Stimulated activated CD8-positive, alpha-beta memory T cell treated with anti-CD3 and anti-CD28 coated beads, Interleukin-15, amount 100 ng/mL, for 48 hours (primary cell): Measurements from ENCODE around the gene VAMP8.
"Not testable (repeated sequence)": the region's sequence is repeated elsewhere in the genome, so short reads cannot be mapped to it uniquely, and the experiment has no call there.

ENCODE experiments used
- DNase-seq, 2 donors: peaks; one replicate each; pipeline ENCODE4 v3.0.0-alpha.2; 2020; ENCODE audit warnings: low read depth in 2 of 2

VAMP8 gene

GRCh38 chr2:85579266-85579935 lies 2.0 kb downstream of the VAMP8 start:
- no peak for DNase-seq

DNA sequence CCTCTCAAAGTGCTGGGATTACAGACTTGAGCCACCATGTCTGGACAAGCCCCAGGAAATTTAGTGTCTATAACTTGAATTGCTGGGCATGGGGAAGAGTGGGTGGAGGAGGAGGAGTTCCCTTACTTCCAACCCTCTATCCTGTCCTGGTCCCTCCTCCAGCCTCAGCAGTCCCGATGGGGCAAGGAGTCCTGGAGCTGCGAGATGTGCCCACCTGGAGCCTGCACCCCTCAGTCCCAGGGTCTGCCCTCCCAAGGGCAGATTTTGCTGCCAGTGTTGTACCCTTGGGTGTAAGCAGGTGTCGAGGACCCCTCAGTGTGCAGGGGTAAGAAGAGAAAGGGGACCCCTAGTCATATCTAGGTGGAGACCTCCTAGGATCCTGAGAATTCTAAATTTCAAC lies 2.8 kb downstream of the VAMP8 start:
- DNase-seq = no peak

GRCh38 chr2:85582492-85582891 lies 5.1 kb downstream of the VAMP8 start:
- no peak for DNase-seq

DNA sequence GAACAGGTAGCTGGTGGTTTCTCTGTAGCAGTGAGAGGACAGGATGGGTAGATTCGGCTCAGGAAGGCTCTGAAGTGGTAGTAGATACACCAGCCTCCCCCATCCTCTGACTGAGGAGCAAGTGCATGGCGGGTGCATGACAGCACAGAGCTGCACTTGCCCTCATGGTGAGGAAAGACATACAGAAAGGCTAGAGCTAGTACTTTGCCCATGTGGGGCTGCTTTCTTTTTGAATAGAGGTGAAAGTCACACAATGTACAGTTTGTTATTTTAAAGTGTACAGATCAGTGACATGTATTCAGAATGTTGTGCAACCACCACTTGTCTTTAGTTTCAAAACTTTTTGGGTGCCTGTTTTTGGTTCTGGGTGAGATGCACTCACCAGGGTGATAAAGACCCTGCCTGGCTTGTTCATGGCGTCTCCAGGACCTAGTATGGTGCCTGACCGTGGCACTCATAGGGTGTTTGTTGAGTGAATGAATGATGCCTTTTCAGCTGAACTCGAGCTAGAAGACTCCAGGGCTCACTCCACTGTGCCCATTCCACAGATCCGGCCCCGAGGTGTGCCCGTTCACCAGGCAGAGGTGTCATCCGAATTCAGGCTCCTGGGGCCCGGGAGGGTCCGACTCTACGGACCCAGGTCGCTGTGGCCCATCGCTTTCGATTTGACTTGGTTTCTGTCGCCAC lies 6.4 kb downstream of the VAMP8 start:
- DNase-seq = no peak

DNA sequence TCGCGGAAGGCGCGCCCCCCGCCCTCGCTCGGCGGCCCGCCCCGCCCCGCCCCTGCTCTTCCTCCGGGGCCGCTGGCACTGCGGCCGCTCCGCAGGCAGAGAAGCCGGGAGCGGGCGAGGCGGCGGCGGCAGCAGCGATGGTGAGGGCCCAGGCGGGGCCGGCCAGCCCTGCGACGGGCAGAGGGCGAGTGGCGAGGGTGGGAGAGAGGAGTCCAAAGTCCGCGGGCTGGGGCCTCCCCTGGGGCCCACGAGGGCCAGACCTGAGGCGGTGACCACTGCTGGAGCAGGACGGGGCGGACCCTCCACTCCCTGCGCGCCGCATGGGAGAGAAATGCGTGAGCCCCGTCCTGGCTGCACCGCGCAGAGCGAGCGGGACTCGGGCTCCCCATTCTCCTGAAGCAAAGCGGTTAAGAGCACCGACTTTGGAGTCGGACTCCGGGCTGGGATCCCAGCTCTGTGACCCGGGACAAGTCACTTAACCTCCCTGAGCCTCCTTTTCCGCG lies 7.0 kb downstream of the VAMP8 start, which contains the start of gene VAMP5:
VAMP5 (plus strand) TSS at position 78 of the 503 bp plus-strand sequence; CDS start at position 138, 60 bp downstream.
- DNase-seq = no peak

GRCh38 chr2:85584857-85585780 lies 7.7 kb downstream of the VAMP8 start:
- DNase-seq = no peak

GRCh38 chr2:85585781-85586105 lies 8.4 kb downstream of the VAMP8 start:
- no peak for DNase-seq

GRCh38 chr2:85588236-85588635 lies 10.8 kb downstream of the VAMP8 start:
- DNase-seq = no peak

GRCh38 chr2:85588645-85589044 lies 11.3 kb downstream of the VAMP8 start:
- no peak for DNase-seq

- DNase-seq = no peak
Measured at GRCh38 chr2:85589181-85589580, 11.8 kb downstream of the VAMP8 start.

DNA sequence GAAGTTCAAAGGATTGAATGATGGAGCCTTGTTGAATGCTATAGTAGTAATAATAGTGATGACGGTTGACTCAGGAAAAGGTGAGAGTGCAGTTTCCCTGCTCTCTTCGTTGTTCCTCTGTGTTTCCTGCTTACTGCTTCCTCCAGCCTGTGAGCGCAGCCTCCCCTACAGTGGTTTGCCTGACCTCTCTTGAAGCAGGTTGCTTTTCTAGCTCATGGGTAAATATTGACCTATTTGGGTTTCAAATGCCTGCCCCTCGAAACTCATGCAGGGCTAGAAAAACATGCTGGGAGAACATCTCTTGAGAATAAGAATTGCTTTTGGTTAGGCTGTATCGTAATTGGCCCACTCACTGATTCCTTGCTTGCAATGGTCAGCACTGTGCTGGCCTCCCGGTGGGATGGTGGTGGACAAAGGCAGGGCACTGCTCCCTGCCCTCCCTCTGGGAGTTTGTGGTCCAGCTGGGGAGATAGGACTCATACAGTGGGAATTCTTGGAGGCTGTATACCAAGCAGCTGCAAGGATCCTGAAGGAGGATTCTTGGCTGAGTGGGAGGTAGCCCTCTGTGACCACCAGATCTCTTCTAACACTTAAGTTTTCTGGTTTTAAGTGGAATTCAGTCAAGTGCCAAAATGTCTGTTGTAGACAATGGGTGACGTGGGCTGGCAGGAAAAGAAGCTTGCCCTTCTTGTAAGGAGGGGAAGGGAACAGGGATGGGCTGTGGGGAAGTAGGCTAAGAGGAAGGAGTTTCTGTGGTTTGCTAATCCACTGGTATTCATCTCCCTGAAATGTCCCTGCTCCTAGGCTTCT lies 12.8 kb downstream of the VAMP8 start:
- DNase-seq = no peak

DNA sequence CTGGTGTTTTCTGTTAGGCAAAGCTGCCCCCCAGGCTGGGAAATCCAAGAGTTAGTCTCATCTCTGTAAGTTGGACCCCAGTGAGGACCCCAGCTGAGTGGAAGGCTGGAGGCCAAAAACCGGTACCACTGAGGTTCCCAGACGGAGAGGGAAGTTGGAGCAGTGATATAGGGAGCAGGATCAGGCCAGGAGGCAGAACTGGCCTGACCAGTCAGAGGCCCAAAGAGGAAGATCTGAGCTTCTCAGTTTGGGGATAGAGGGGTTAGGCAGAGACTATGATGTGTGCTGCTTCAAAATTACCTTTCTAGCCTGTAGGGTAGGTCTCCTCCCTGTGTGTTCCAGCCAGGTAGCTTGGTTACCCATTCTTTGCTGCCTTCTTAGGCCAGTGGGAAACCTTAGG lies 13.6 kb downstream of the VAMP8 start:
- no peak for DNase-seq

GRCh38 chr2:85591563-85591962 lies 14.2 kb downstream of the VAMP8 start:
- no peak for DNase-seq

GRCh38 chr2:85592299-85592698 lies 14.9 kb downstream of the VAMP8 start:
- not testable (repeated sequence) for DNase-seq

GRCh38 chr2:85593023-85593422 lies 15.6 kb downstream of the VAMP8 start:
- DNase-seq = no peak

- no peak for DNase-seq
Measured at GRCh38 chr2:85594715-85595300, 17.4 kb downstream of the VAMP8 start.

- DNase-seq = peak; percentile 87
Measured at GRCh38 chr2:85595301-85596025, 18.1 kb downstream of the VAMP8 start, which contains the start of gene RNF181. Gene RNF181, plus strand, starts transcription at chr2:85595745. Its CDS starts 19 bp downstream, at chr2:85595764.

DNA sequence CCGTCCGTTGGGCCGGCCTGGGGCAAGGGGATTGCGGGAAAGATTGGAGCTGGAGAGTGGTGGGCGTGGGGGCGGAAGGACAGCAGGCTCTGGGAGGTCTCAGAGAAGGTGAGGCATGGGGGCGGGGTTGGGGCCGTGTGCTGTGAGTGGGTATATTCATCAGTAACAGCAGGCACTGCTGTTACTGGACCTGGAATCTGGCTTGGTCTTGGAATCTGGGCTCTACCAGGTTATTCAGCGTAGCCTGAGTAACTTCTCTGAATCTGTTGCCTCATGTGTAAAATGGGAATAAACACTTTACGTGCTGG lies 18.6 kb downstream of the VAMP8 start:
- no peak for DNase-seq

DNA sequence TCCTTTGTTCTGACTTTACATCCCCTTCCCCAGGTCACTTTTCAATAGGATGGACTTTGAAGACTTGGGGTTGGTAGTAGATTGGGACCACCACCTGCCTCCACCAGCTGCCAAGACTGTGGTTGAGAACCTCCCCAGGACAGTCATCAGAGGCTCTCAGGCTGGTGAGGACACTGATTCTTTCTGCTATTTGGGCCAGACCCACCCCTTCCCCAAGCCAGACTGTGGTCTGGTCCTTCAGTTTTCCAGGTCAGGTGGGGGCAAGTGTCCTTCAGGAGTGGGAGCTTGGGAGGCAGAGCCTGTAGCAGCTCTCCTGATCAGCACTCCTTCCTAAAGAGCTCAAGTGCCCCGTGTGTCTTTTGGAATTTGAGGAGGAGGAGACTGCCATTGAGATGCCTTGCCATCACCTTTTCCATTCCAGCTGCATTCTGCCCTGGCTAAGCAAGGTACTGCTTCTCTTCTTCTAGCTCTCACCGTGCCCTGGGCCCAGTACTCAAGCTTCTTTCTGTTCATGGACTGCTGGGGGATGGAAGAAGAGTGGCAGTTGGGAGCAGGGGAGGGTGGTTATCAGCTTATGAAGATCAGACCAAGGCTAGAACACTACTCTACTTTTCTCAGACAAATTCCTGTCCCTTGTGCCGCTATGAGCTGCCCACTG lies 19.2 kb downstream of the VAMP8 start:
- DNase-seq = no peak

GRCh38 chr2:85597241-85597640 lies 19.9 kb downstream of the VAMP8 start:
- DNase-seq = no peak
